ENCODE data around the gene SGIP1. TPM values are rescaled to one million over a fixed set of nuclear protein-coding genes. Genes with fewer than 3 reads are reported as not detected.

SGIP1 gene
- total RNA-seq, 1 experiment from 2014 or later, result 1.6 TPM

- BruUV-seq (replicated peaks), result no TSS peak
- Histone ChIP-seq H3K4me1 (ENCODE audit: insufficient read depth, low read length, poor library complexity, severe bottlenecking) (peaks cover 3% of the 10 kb centered on the region), H3K9me3 (ENCODE audit: low read depth, low read length, poor library complexity, severe bottlenecking) (no peaks in the 10 kb centered on the region), H3K36me3 (ENCODE audit: insufficient read depth, low read length, poor library complexity, severe bottlenecking) (no peaks in the 10 kb centered on the region), H3K27ac (ENCODE audit: low read depth, low read length, poor library complexity, severe bottlenecking) (no peak overlapping the region), H3K4me3 (ENCODE audit: low read depth, low read length, poor library complexity, severe bottlenecking) (no peak overlapping the region), H3K27me3 (replicated peaks; ENCODE audit: insufficient read depth, low read depth, low read length, poor library complexity) (no peaks in the 10 kb centered on the region)
- TF ChIP-seq EZH2 (IDR thresholded peaks at IDR 0.05; ENCODE audit: borderline replicate concordance, low read depth, low read length, poor library complexity, severe bottlenecking), result no peak
- TF ChIP-seq CTCF (conservative IDR thresholded peaks at IDR 0.05; ENCODE audit: low read depth, low read length), result no peak
- DNase-seq (ENCODE audit: low spot score), result no peak
- POLR2A ChIA-PET (ENCODE audit: low non-redundant PET), result no interaction called here
- intact Hi-C loops (cut with micrococcal nuclease; ENCODE audit: unreplicated experiment), result no loop called here
- CTCF ChIA-PET, result no interaction called here
These were observed 95.0 kb downstream of the SGIP1 start for GRCh38 chr1:66628926-66629325.

GRCh38 chr1:66633159-66633558 is 99.2 kb downstream of the SGIP1 start:
- H3K27me3 ChIP-seq (replicated peaks; ENCODE audit: insufficient read depth, low read depth, low read length, poor library complexity), result no peaks in the 10 kb centered on the region
- H3K4me1 ChIP-seq (ENCODE audit: insufficient read depth, low read length, poor library complexity, severe bottlenecking), result no peaks in the 10 kb centered on the region
- no peak for DNase-seq (ENCODE audit: low spot score)
- CTCF ChIA-PET, result no interaction called here
- H3K36me3 ChIP-seq (ENCODE audit: insufficient read depth, low read length, poor library complexity, severe bottlenecking), result no peaks in the 10 kb centered on the region
- intact Hi-C loops (cut with micrococcal nuclease; ENCODE audit: unreplicated experiment), result no loop called here
- no peaks in the 10 kb centered on the region for H3K9me3 ChIP-seq (ENCODE audit: low read depth, low read length, poor library complexity, severe bottlenecking)
- TF ChIP-seq EZH2 (IDR thresholded peaks at IDR 0.05; ENCODE audit: borderline replicate concordance, low read depth, low read length, poor library complexity, severe bottlenecking) (no peak), CTCF (conservative IDR thresholded peaks at IDR 0.05; ENCODE audit: low read depth, low read length) (no peak)
- H3K4me3 ChIP-seq (ENCODE audit: low read depth, low read length, poor library complexity, severe bottlenecking), result no peak overlapping the region
- H3K27ac ChIP-seq (ENCODE audit: low read depth, low read length, poor library complexity, severe bottlenecking), result no peak overlapping the region
- POLR2A ChIA-PET (ENCODE audit: low non-redundant PET), result no interaction called here
- no TSS peak for BruUV-seq (replicated peaks)

GRCh38 chr1:66637146-66637545 is 103.2 kb downstream of the SGIP1 start:
- ChIA-PET POLR2A (ENCODE audit: low non-redundant PET) (no interaction called here), CTCF (no interaction called here)
- H3K4me1 ChIP-seq (ENCODE audit: insufficient read depth, low read length, poor library complexity, severe bottlenecking), result no peaks in the 10 kb centered on the region
- no peak for DNase-seq (ENCODE audit: low spot score)
- H3K4me3 ChIP-seq (ENCODE audit: low read depth, low read length, poor library complexity, severe bottlenecking), result no peak overlapping the region
- H3K27ac ChIP-seq (ENCODE audit: low read depth, low read length, poor library complexity, severe bottlenecking), result no peak overlapping the region
- no TSS peak for BruUV-seq (replicated peaks)
- H3K36me3 ChIP-seq (ENCODE audit: insufficient read depth, low read length, poor library complexity, severe bottlenecking), result no peaks in the 10 kb centered on the region
- no peaks in the 10 kb centered on the region for H3K9me3 ChIP-seq (ENCODE audit: low read depth, low read length, poor library complexity, severe bottlenecking)
- TF ChIP-seq EZH2 (IDR thresholded peaks at IDR 0.05; ENCODE audit: borderline replicate concordance, low read depth, low read length, poor library complexity, severe bottlenecking) (no peak), CTCF (conservative IDR thresholded peaks at IDR 0.05; ENCODE audit: low read depth, low read length) (no peak)
- intact Hi-C loops (cut with micrococcal nuclease; ENCODE audit: unreplicated experiment), result no loop called here
- no peaks in the 10 kb centered on the region for H3K27me3 ChIP-seq (replicated peaks; ENCODE audit: insufficient read depth, low read depth, low read length, poor library complexity)
